Measurements from ENCODE around the gene MXD3. TPM values are rescaled to one million over a fixed set of nuclear protein-coding genes. Genes with fewer than 3 reads are reported as not detected.
A peak's percentile ranks its signal among the peaks of the same experiment; 100 is the strongest.

Gene MXD3
- total RNA-seq, 2 experiments from 2014 or later: 5.8 to 7.5 TPM

GRCh38 chr5:177302354-177303110 lies 9.2 kb downstream of the MXD3 start:
- Histone ChIP-seq H3K4me1 (ENCODE audit: insufficient read depth, low read length) (peaks cover 76% of the 10 kb centered on the region), H3K9me3 (ENCODE audit: control insufficient read depth in 1 of 2, insufficient read depth in 1 of 2, low read length in 2 of 2) (no peaks in the 10 kb centered on the region), H3K27ac (ENCODE audit: low read depth in 1 of 2, low read length in 2 of 2) (peak overlapping the region; percentile 17 to 78), H3K27me3 (ENCODE audit: control insufficient read depth in 1 of 2, insufficient read depth in 2 of 2, low read length in 2 of 2) (no peaks in the 10 kb centered on the region), H3K36me3 (ENCODE audit: insufficient read depth, low read length) (peaks cover 21% of the 10 kb centered on the region), H3K4me3 (ENCODE audit: low read length) (peak overlapping the region; percentile 92)
- intact Hi-C loops (cut with DNase I, micrococcal nuclease): loop anchor here in 1 of 2 experiments (1.0 to 10.0 kb wide), 4 partner anchors 170 to 852 kb away; partner anchors contain the start of genes NHP2, NSD1 and TMED9
- ChIA-PET POLR2A (interaction anchor here (0.6 to 3.4 kb wide), 5 partner anchors 10 to 168 kb away, joined by 3 to 15 read pairs (median 4); partner anchors contain the start of genes GRK6 and LMAN2), CTCF (interaction anchor here (0.9 to 1.3 kb wide), 2 partner anchors 7 to 14 kb away, joined by 4 read pairs; no protein-coding TSS in a partner anchor)
- H3K4me1 Mint-ChIP-seq (ENCODE audit: low read depth): peaks cover 81% of the 10 kb centered on the region
- no peaks in the 10 kb centered on the region for H3K9me3 Mint-ChIP-seq
- no peaks in the 10 kb centered on the region for H3K27me3 Mint-ChIP-seq
- no peak for TF ChIP-seq CTCF (IDR thresholded peaks at IDR 0.05)
- ATAC-seq (ENCODE audit: poor library complexity) (no peak), DNase-seq (peak in 1 of 14 experiments; percentile 38)
- peak overlapping the region; percentile 88 for H3K27ac Mint-ChIP-seq
- peaks cover 48% of the 10 kb centered on the region for H3K36me3 Mint-ChIP-seq (ENCODE audit: low read depth)
- peak overlapping the region; percentile 90 for H3K4me3 Mint-ChIP-seq

- H3K4me3 Mint-ChIP-seq: peak overlapping the region; percentile 90
- ATAC-seq (ENCODE audit: poor library complexity): no peak
These were observed 10.1 kb downstream of the MXD3 start for GRCh38 chr5:177301503-177302165.

More at GRCh38 chr5:177301503-177302165, 10.1 kb downstream of the MXD3 start:
- H3K27ac Mint-ChIP-seq: peak overlapping the region; percentile 88
- peak overlapping the region; percentile 15 to 49 for H3K27ac ChIP-seq (ENCODE audit: low read depth in 1 of 2, low read length in 2 of 2)
- H3K4me1 Mint-ChIP-seq (ENCODE audit: low read depth): peaks cover 80% of the 10 kb centered on the region
- CTCF ChIA-PET: interaction anchor here (0.9 to 1.0 kb wide), 2 partner anchors 8 to 12 kb away, joined by 3 to 4 read pairs; no protein-coding TSS in a partner anchor
- H3K4me1 ChIP-seq (ENCODE audit: insufficient read depth, low read length): peaks cover 71% of the 10 kb centered on the region
- intact Hi-C loops (cut with DNase I, micrococcal nuclease): loop anchor here in 1 of 2 experiments (2.0 to 10.0 kb wide), 3 partner anchors 169 to 853 kb away; partner anchors contain the start of genes NHP2, NSD1 and TMED9
- no peak for TF ChIP-seq CTCF (IDR thresholded peaks at IDR 0.05)
- H3K36me3 ChIP-seq (ENCODE audit: insufficient read depth, low read length): peaks cover 13% of the 10 kb centered on the region
- peak overlapping the region; percentile 92 for H3K4me3 ChIP-seq (ENCODE audit: low read length)
- no peaks in the 10 kb centered on the region for H3K9me3 Mint-ChIP-seq
- no peaks in the 10 kb centered on the region for H3K27me3 ChIP-seq (ENCODE audit: control insufficient read depth in 1 of 2, insufficient read depth in 2 of 2, low read length in 2 of 2)
- no peaks in the 10 kb centered on the region for H3K27me3 Mint-ChIP-seq
- H3K36me3 Mint-ChIP-seq (ENCODE audit: low read depth): peaks cover 47% of the 10 kb centered on the region
- POLR2A ChIA-PET: interaction anchor here (1.0 to 3.4 kb wide), 5 partner anchors 11 to 187 kb away, joined by 3 to 15 read pairs (median 3); partner anchors contain the start of gene LMAN2
- no peaks in the 10 kb centered on the region for H3K9me3 ChIP-seq (ENCODE audit: control insufficient read depth in 1 of 2, insufficient read depth in 1 of 2, low read length in 2 of 2)
- peak in 2 of 14 experiments; percentile 36 to 57 for DNase-seq

All from CD4-positive, alpha-beta T cell (primary cell).